ENCODE results near the gene LAMA2.

GRCh38 chr6:129200151-129200550 is 317.2 kb downstream of the LAMA2 start:
- TF ChIP-seq POLR2A (IDR thresholded peaks at IDR 0.05) (no peak), CTCF (IDR thresholded peaks at IDR 0.05) (no peak)
